Astrocyte of the hippocampus (primary cell): ENCODE data around the gene GPC6.

Experiments
- DNase-seq: peaks from one replicate; pipeline ENCODE4 v3.0.0; 2011; ENCODE audit warnings: low read depth, low spot score

Gene GPC6

GRCh38 chr13:93964146-93964512 is 737.5 kb downstream of the GPC6 start:
- DNase-seq: no peak

DNA sequence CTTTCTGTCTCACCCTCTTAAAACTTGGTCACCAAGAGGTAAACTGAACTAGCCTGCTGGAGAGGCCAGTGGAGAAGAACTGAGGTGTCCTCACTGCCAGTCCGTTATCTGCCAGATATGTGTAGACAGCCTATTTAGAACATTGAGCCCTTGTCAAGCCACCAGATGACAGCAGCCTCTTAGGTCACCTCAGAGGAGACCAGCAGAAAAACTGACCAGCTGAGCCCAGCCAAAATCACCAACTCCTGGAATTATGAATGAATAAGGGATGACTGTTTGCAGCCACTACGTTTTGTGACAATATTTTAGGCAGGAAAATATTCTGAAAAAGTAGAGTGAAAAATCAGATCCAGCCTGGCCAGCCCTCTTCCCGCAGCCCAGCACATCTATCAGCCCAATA is 739.0 kb downstream of the GPC6 start:
- DNase-seq: no peak

- no peak for DNase-seq
Observed at GRCh38 chr13:93966267-93966936, 739.8 kb downstream of the GPC6 start.

- DNase-seq: no peak
Observed at GRCh38 chr13:93967286-93967685, 740.7 kb downstream of the GPC6 start.

GRCh38 chr13:93975242-93975641 is 748.6 kb downstream of the GPC6 start:
- no peak for DNase-seq

DNA sequence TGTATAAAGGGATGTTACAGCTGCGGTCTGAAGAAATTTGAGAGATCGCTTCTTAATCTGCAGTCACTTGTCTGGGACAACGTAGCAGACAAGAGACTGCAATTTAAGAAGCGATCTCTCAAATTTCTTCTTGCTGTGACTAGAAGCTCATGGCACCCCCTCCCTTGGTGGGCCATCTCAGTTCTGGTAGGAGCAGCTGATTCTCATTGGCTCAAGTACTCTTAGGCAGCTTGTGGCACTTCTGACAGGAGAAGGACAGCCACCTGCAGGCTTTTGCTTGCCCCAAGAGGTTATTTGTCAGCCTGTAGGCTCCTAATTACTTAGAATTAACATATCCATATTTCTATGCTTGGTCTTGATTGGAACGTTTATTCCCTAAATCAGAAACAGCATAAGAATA is 749.9 kb downstream of the GPC6 start:
- DNase-seq: no peak

GRCh38 chr13:93977986-93978385 is 751.4 kb downstream of the GPC6 start:
- peak; percentile 34 for DNase-seq

- no peak for DNase-seq
Observed at GRCh38 chr13:93981426-93981977, 754.9 kb downstream of the GPC6 start.

- no peak for DNase-seq
Observed at GRCh38 chr13:93982179-93982918, 755.7 kb downstream of the GPC6 start.

DNA sequence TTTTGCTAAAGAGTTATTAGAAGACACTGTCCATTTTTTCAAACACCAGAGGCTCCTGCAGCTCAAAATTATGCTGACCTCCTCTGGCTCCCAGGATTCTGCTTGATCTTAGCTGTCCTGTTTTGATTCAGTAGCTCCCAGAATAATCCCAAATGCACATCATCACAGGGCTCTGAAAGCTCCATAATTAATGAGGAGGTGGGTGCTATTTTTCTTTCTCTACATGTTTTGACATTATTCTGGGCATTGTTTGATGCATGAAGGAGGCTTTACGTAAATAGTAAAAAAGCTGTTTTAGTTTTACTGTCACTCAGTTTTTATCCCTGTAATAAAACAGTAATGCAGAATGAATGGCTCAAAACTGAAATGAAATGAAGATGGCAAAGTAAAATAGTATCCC is 757.4 kb downstream of the GPC6 start:
- no peak for DNase-seq

DNA sequence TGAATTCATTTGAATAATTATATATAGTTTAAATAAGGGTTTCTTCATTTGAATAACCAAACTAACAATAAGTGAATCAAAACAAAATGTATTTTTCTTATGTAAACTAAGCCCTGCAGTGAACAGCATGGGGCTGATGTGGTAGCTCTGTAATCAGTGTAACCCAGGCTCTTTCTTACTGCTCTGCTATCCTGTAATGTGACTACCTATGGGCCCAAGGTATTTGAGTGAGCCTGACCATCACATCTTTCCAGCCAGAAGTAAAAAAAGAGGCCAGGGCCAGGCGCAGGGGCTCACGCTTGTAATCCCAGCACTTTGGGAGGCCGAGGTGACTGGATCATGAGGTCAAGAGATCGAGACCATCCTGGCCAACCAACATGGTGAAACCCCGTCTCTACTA is 758.3 kb downstream of the GPC6 start:
- no peak for DNase-seq

- no peak for DNase-seq
Observed at GRCh38 chr13:93987458-93987857, 760.9 kb downstream of the GPC6 start.

DNA sequence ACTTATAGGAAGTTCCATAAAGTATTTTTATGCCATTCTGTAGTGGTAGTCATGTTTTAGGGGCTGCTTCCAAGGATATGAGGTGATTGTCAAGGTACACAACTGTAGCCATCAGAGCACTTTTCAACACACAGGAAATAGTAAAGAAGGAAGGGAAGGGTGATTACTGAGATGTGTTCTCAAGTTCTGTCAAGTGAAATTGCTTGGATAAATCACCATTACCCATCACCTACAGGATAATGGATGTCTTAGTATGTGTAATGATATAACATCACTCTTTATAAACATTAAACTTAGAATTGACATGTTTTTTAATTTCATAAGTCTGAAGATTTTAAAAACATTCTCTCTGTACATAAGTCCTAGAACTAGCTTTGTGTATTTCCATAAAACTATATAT is 765.0 kb downstream of the GPC6 start:
- no peak for DNase-seq

GRCh38 chr13:93996481-93996880 is 769.9 kb downstream of the GPC6 start:
- no peak for DNase-seq

- DNase-seq: no peak
Observed at GRCh38 chr13:94006296-94006695, 779.7 kb downstream of the GPC6 start.

- no peak for DNase-seq
Observed at GRCh38 chr13:94007072-94007471, 780.5 kb downstream of the GPC6 start.

- no peak for DNase-seq
Observed at GRCh38 chr13:94009701-94010100, 783.1 kb downstream of the GPC6 start.

DNA sequence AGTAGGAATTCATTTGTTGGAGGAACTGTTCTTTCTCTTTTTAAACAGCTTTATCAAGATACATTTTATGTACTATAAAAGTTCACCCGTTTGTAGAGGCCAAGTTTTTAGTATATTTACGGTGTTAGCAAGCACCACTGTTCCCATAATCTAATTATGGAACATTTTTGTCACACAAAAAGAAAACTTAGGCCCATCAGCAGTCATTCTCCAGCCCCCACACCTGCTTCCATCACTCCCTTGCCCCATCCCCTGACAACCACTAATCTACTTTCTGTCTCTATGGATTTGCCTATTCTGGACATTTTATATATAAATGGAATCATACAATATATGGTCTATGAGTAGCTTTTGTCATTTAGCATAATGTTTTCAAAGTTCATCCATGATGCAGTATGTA is 787.9 kb downstream of the GPC6 start:
- no peak for DNase-seq

GRCh38 chr13:94020426-94020825 is 793.8 kb downstream of the GPC6 start:
- no peak for DNase-seq

DNA sequence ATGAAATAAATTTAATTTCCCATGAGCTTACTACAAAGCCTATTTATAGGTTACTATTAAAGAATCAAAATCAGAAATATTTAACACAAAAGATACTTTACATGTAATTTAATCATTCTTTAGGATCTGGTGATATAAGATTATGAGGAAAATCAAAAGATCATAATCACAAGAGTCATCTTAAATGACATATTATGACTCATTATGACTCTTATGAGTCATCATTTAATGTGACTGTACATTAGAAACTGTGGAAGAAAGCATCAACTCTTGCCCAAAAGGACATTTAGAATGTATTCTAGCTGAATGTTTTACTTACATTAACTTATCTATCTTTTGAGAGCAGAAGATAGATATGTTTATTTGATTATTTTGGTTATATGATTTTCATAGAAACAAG is 794.2 kb downstream of the GPC6 start:
- DNase-seq: no peak

- DNase-seq: no peak
Observed at GRCh38 chr13:94028234-94028633, 801.6 kb downstream of the GPC6 start.

DNA sequence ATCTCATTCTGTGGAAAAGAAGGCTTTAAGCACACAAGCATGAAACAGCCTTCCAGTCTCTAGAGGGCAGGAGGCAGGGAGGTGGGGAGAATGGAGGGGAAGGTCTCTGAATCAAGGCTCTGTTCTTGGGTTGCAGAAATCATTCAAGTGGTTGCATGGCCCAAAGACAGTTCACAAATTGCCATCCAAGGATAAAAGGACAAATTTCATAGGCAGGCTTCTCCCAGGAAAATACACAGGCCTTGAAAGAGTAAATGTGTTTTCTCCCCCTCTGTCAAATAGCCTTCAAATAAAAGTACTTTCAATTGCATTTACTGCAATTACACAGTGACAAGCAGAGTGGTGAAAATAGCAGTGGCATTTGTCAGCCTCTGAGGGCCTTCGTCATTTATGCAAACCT is 802.0 kb downstream of the GPC6 start:
- DNase-seq: peak; percentile 25

- no peak for DNase-seq
Observed at GRCh38 chr13:94030415-94031119, 804.0 kb downstream of the GPC6 start.
